ENCODE measurements around the gene FNDC5.

The FNDC5 gene

DNA sequence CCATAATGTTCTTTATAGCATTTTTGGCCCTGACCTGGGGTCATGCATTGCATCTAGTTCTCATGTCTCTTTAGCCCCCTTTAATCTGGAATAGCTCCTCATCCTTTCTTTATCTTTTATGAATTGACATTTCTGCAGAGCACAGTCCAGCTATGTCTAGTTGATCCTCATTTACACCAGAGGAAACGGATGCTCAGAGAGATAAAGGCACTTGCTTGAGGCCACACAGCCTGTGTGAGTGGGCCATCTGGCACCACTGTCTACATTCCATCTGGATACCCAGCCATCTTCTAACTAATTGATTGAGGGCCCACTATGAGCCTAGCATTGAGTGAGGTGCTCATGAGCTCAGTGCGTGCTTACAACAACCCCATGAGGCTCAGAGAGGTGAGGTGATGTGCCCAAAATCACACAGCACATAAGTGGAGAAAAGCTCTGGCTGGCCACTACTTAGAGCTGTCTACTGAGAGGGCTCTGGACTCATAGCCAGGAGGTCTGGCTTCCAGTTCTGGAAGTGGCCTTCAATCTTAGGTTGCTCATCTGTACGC, 19.1 kb upstream of the FNDC5 start:
- TF ChIP-seq TOX (CRISPR knock-in tag; IDR thresholded peaks at IDR 0.05; ENCODE audit: borderline replicate concordance) = no peak
- no peak for ATAC-seq

DNA sequence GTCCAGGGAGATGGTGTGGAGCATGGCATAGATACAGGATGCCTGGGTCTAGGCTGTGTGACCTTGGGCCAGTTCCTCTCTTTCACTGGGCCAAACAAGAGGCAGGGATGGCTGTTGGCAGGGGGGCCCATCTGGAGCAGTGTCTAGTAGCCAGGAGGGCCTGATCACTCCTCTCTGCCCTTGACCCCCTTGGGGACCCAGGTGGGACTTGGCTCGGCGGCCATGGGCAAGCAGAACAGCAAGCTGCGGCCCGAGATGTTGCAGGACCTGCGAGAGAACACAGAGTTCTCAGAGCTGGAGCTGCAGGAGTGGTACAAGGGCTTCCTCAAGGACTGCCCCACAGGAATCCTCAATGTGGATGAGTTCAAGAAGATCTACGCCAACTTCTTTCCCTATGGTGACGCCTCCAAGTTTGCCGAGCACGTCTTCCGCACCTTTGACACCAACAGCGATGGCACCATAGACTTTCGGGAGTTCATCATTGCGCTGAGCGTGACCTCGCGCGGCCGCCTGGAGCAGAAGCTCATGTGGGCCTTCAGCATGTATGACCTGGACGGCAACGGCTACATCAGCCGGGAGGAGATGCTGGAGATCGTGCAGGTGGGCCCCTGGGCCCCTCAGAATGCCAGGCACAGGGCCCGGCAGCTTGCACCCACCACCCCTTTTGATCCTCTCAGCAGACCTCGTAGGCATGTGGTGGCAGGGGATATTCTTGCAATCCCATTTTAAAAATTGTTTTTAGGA, 18.1 kb upstream of the FNDC5 start:
- no peak for ATAC-seq
- TF ChIP-seq TCF4 (CRISPR knock-in tag; IDR thresholded peaks at IDR 0.05; ENCODE audit: borderline replicate concordance) = no peak
- TF ChIP-seq, protein P1, sequence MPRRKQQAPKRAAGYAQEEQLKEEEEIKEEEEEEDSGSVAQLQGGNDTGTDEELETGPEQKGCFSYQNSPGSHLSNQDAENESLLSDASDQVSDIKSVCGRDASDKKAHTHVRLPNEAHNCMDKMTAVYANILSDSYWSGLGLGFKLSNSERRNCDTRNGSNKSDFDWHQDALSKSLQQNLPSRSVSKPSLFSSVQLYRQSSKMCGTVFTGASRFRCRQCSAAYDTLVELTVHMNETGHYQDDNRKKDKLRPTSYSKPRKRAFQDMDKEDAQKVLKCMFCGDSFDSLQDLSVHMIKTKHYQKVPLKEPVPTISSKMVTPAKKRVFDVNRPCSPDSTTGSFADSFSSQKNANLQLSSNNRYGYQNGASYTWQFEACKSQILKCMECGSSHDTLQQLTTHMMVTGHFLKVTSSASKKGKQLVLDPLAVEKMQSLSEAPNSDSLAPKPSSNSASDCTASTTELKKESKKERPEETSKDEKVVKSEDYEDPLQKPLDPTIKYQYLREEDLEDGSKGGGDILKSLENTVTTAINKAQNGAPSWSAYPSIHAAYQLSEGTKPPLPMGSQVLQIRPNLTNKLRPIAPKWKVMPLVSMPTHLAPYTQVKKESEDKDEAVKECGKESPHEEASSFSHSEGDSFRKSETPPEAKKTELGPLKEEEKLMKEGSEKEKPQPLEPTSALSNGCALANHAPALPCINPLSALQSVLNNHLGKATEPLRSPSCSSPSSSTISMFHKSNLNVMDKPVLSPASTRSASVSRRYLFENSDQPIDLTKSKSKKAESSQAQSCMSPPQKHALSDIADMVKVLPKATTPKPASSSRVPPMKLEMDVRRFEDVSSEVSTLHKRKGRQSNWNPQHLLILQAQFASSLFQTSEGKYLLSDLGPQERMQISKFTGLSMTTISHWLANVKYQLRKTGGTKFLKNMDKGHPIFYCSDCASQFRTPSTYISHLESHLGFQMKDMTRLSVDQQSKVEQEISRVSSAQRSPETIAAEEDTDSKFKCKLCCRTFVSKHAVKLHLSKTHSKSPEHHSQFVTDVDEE (CRISPR knock-in tag; IDR thresholded peaks at IDR 0.05) = no peak

DNA sequence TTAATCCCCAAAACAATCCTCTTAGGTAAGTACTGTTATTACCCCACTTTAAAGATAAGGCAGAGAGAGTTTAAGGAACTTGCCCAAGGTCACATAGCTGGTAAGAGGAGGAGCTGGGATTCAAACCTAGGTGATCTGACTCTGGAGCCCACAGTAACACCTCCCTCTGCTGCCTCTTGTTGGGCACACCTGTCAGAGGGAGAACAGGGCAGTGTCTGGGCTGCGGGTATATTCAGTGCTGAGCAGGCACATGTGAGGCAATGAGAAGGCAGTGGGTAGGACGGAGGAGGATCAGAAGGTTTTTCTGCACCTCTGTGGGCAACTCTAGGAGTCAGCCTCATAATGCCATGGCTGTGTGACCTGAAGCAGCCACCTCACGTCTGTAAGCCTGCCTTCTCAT, 17.4 kb upstream of the FNDC5 start:
- ATAC-seq = no peak
- TF ChIP-seq OSR1 (CRISPR knock-in tag; IDR thresholded peaks at IDR 0.05) (no peak), ISL1 (CRISPR knock-in tag; IDR thresholded peaks at IDR 0.05) (no peak), CSDC2 (CRISPR knock-in tag; IDR thresholded peaks at IDR 0.05) (no peak), BACH2 (CRISPR knock-in tag; IDR thresholded peaks at IDR 0.05; ENCODE audit: borderline replicate concordance) (no peak), TOX (CRISPR knock-in tag; IDR thresholded peaks at IDR 0.05; ENCODE audit: borderline replicate concordance) (no peak), ESRRG (CRISPR knock-in tag; IDR thresholded peaks at IDR 0.05) (no peak), ZC3H10 (CRISPR knock-in tag; IDR thresholded peaks at IDR 0.05) (no peak), SNAI2 (CRISPR knock-in tag; IDR thresholded peaks at IDR 0.05) (no peak), ZNF70 (CRISPR knock-in tag; IDR thresholded peaks at IDR 0.05) (no peak), TCF4 (CRISPR knock-in tag; IDR thresholded peaks at IDR 0.05; ENCODE audit: borderline replicate concordance) (no peak), ZFP30 (CRISPR knock-in tag; IDR thresholded peaks at IDR 0.05) (no peak), ARNTL (CRISPR knock-in tag; IDR thresholded peaks at IDR 0.05; ENCODE audit: borderline replicate concordance, low read depth) (no peak)
- TF ChIP-seq, protein P2, sequence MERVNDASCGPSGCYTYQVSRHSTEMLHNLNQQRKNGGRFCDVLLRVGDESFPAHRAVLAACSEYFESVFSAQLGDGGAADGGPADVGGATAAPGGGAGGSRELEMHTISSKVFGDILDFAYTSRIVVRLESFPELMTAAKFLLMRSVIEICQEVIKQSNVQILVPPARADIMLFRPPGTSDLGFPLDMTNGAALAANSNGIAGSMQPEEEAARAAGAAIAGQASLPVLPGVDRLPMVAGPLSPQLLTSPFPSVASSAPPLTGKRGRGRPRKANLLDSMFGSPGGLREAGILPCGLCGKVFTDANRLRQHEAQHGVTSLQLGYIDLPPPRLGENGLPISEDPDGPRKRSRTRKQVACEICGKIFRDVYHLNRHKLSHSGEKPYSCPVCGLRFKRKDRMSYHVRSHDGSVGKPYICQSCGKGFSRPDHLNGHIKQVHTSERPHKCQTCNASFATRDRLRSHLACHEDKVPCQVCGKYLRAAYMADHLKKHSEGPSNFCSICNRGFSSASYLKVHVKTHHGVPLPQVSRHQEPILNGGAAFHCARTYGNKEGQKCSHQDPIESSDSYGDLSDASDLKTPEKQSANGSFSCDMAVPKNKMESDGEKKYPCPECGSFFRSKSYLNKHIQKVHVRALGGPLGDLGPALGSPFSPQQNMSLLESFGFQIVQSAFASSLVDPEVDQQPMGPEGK (CRISPR knock-in tag; IDR thresholded peaks at IDR 0.05; ENCODE audit: borderline replicate concordance) = no peak
- TF ChIP-seq, protein P1 (CRISPR knock-in tag; IDR thresholded peaks at IDR 0.05) = no peak
- TF ChIP-seq, protein P3, sequence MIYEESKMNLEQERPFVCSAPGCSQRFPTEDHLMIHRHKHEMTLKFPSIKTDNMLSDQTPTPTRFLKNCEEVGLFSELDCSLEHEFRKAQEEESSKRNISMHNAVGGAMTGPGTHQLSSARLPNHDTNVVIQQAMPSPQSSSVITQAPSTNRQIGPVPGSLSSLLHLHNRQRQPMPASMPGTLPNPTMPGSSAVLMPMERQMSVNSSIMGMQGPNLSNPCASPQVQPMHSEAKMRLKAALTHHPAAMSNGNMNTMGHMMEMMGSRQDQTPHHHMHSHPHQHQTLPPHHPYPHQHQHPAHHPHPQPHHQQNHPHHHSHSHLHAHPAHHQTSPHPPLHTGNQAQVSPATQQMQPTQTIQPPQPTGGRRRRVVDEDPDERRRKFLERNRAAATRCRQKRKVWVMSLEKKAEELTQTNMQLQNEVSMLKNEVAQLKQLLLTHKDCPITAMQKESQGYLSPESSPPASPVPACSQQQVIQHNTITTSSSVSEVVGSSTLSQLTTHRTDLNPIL (CRISPR knock-in tag; IDR thresholded peaks at IDR 0.05; ENCODE audit: low read depth) = no peak
- TF ChIP-seq, protein P4, sequence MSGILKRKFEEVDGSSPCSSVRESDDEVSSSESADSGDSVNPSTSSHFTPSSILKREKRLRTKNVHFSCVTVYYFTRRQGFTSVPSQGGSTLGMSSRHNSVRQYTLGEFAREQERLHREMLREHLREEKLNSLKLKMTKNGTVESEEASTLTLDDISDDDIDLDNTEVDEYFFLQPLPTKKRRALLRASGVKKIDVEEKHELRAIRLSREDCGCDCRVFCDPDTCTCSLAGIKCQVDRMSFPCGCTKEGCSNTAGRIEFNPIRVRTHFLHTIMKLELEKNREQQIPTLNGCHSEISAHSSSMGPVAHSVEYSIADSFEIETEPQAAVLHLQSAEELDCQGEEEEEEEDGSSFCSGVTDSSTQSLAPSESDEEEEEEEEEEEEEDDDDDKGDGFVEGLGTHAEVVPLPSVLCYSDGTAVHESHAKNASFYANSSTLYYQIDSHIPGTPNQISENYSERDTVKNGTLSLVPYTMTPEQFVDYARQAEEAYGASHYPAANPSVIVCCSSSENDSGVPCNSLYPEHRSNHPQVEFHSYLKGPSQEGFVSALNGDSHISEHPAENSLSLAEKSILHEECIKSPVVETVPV (CRISPR knock-in tag; IDR thresholded peaks at IDR 0.05) = no peak

DNA sequence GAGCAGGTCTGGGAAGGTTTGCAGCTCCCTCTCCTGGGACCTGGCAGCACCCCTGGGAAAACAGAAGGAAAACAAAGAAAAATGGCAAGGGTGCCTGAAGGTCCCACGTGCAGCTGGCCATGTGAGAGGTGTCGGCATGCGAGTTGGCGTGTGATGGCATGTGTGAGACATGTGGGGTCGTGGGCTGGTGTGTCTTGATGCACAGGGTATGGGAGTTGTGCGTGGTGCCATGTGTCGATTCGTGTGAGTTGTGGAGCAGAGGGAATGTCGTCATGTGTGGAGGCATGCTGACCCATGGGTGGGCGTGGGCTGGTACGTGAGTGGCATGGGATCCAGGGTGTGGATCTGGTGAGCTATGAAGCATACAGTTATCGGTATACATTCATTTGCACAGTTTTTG, 16.9 kb upstream of the FNDC5 start:
- no peak for ATAC-seq
- no peak for TF ChIP-seq ZFP30 (CRISPR knock-in tag; IDR thresholded peaks at IDR 0.05)
- no peak for TF ChIP-seq RARB (CRISPR knock-in tag; IDR thresholded peaks at IDR 0.05)
- no peak for TF ChIP-seq GLIS3 (CRISPR knock-in tag; IDR thresholded peaks at IDR 0.05)
- no peak for TF ChIP-seq ZFP3 (CRISPR knock-in tag; IDR thresholded peaks at IDR 0.05)
- no peak for TF ChIP-seq PPARA (CRISPR knock-in tag; IDR thresholded peaks at IDR 0.05; ENCODE audit: borderline replicate concordance)
- TF ChIP-seq TOX (CRISPR knock-in tag; IDR thresholded peaks at IDR 0.05; ENCODE audit: borderline replicate concordance) = no peak
- no peak for TF ChIP-seq ESRRG (CRISPR knock-in tag; IDR thresholded peaks at IDR 0.05)
- no peak for TF ChIP-seq ARNTL (CRISPR knock-in tag; IDR thresholded peaks at IDR 0.05; ENCODE audit: borderline replicate concordance, low read depth)
- TF ChIP-seq ISL1 (CRISPR knock-in tag; IDR thresholded peaks at IDR 0.05) = no peak
- TF ChIP-seq, protein P1 (CRISPR knock-in tag; IDR thresholded peaks at IDR 0.05) = no peak
